A549 (cell line): ENCODE results near the gene KRT37.

Source experiments
- EP300 ChIP-seq, 2 experiments: fragments of >200 bp; sonication (Bioruptor Twin); formaldehyde crosslinking; IDR thresholded peaks; 2 replicates in 1 of 2; 3 replicates in 1 of 2; pipeline ENCODE4 v1.6.1; 2016 to 2017
- RAD21 ChIP-seq, 2 experiments: fragments of >200 bp in 1 of 2; sonication (Bioruptor Twin) in 1 of 2; formaldehyde crosslinking in 1 of 2; IDR thresholded peaks in 1 of 2; conservative IDR thresholded peaks in 1 of 2; 2 replicates in 1 of 2; 3 replicates in 1 of 2; pipeline ENCODE4 v1.6.1; 2012 to 2018; ENCODE audit warnings: inconsistent platforms in 1 of 2
- RFX5 ChIP-seq: fragments of 450-650 bp; IDR thresholded peaks from 2 replicates; pipeline ENCODE4 v1.7.1; 2014; ENCODE audit warnings: antibody characterized with exemption, mild to moderate bottlenecking, moderate library complexity
- SMC3 ChIP-seq: fragments of >200 bp; sonication (Bioruptor Twin); formaldehyde crosslinking; IDR thresholded peaks from 3 replicates; pipeline ENCODE4 v1.6.1; 2018; ENCODE audit warnings: inconsistent platforms
- ZFP36 ChIP-seq: fragments of 450-650 bp; IDR thresholded peaks from 2 replicates; pipeline ENCODE4 v1.6.1; 2014; ENCODE audit warnings: borderline replicate concordance; ENCODE audit not compliant: partially characterized antibody
- TF ChIP-seq, protein P1 (sequence below): fragments of >200 bp; sonication (Bioruptor Twin); formaldehyde crosslinking; IDR thresholded peaks from 3 replicates; pipeline ENCODE4 v1.5.1; 2016
- TF ChIP-seq, protein P2 (sequence below): fragments of 150-350 bp; IDR thresholded peaks from 2 replicates; pipeline ENCODE4 v1.6.1; 2014; ENCODE audit warnings: low read depth, mild to moderate bottlenecking, low read length
- TF ChIP-seq, protein P3 (sequence below): IDR thresholded peaks from 2 replicates; pipeline ENCODE4 v1.6.1; 2012

DNA sequence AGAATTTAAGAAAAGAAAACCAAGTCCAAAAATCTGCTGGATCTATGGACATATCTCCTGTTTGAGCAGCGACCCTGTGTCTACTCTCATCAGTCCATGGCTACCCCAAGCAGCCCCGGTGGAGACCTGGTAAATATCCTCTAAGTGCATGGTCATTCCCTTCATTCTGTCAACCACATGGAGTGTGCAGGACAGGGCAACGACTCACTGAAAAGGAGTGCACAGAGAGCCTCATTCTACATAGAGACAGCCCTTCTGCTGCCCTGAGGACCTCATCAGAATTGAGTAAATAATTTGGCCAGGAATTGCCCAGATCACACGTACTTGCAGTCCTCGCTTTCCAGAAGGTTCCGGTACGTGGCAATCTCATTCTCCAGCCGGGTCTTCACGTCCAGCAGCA is 13.4 kb upstream of the KRT37 start:
- no peak for TF ChIP-seq RAD21 (conservative IDR thresholded peaks at IDR 0.05 in 1 of 2, IDR thresholded peaks at IDR 0.05 in 1 of 2)
- TF ChIP-seq RFX5: no peak
- TF ChIP-seq, protein P1, sequence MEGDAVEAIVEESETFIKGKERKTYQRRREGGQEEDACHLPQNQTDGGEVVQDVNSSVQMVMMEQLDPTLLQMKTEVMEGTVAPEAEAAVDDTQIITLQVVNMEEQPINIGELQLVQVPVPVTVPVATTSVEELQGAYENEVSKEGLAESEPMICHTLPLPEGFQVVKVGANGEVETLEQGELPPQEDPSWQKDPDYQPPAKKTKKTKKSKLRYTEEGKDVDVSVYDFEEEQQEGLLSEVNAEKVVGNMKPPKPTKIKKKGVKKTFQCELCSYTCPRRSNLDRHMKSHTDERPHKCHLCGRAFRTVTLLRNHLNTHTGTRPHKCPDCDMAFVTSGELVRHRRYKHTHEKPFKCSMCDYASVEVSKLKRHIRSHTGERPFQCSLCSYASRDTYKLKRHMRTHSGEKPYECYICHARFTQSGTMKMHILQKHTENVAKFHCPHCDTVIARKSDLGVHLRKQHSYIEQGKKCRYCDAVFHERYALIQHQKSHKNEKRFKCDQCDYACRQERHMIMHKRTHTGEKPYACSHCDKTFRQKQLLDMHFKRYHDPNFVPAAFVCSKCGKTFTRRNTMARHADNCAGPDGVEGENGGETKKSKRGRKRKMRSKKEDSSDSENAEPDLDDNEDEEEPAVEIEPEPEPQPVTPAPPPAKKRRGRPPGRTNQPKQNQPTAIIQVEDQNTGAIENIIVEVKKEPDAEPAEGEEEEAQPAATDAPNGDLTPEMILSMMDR: no peak
- TF ChIP-seq, protein P2, sequence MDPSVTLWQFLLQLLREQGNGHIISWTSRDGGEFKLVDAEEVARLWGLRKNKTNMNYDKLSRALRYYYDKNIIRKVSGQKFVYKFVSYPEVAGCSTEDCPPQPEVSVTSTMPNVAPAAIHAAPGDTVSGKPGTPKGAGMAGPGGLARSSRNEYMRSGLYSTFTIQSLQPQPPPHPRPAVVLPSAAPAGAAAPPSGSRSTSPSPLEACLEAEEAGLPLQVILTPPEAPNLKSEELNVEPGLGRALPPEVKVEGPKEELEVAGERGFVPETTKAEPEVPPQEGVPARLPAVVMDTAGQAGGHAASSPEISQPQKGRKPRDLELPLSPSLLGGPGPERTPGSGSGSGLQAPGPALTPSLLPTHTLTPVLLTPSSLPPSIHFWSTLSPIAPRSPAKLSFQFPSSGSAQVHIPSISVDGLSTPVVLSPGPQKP: no peak
- TF ChIP-seq, protein P3, sequence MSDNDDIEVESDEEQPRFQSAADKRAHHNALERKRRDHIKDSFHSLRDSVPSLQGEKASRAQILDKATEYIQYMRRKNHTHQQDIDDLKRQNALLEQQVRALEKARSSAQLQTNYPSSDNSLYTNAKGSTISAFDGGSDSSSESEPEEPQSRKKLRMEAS: no peak
- TF ChIP-seq EP300 (IDR thresholded peaks at IDR 0.05): no peak
- TF ChIP-seq SMC3: no peak
- TF ChIP-seq ZFP36: no peak
